Brain pericyte (primary cell): ENCODE data around the gene PNKD.
"Not testable (repeated sequence)": the region's sequence is repeated elsewhere in the genome, so short reads cannot be mapped to it uniquely, and the experiment has no call there.

Experiments used
- DNase-seq: peaks from one replicate; pipeline ENCODE4 v3.0.0-alpha.2; 2012; ENCODE audit warnings: low read depth, low spot score

The PNKD gene

GRCh38 chr2:218291318-218292047 is 21.2 kb downstream of the PNKD start:
- DNase-seq: no peak

DNA sequence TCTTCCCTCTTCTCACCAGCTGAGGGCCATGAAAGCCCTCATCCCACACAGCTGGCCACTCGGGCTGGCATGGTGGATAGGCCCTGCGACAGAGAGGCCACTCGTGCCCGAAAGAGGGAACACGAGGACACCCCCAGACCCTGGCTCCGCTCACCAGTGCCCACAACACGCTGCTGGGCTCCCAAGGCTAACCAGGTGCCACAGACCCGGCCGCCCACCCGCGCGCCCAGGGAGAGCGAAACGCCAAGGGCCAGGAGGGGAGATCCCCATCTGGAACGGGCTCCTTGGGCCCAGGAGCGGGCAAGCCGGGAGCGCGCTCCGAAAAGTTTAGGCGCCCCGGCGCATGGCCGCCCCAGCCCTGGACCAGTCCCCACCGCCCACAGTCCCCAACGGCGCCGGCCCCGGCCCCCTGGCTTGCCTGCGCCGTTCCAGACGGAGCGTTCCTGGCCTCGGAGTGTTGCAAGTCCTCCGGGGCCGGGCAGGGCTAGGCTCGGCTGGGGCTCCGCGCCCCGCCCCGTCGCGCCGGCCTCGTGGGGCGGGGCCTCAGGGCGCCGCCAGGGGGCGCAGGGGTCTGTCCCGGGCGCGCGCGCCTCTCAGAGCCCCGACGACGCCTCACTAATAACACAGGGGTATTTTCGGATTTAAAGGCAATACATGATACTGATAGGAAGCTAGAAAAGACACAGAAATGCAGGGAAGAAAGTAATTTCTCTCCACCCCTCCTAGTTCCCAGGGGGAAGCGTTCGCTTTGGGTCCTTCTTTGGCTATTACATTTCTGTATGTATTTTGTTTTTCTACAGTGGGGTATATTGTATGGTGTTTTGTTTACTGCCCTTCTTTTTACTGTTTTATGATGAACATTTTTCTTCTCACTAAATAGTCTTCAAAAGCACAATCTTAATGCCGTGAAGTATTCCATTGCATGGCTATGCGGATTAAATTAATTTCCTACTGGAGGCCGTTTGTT is 22.0 kb downstream of the PNKD start, which contains the start of gene TMBIM1:
Gene TMBIM1, minus strand, starts transcription at position 456 of the 967 bp plus-strand sequence. CDS start 10,362 bp downstream, outside the sequence.
- no peak for DNase-seq

- no peak for DNase-seq
Measured at GRCh38 chr2:218293715-218294429, 23.6 kb downstream of the PNKD start.

- no peak for DNase-seq
Measured at GRCh38 chr2:218294430-218295022, 24.2 kb downstream of the PNKD start.

DNA sequence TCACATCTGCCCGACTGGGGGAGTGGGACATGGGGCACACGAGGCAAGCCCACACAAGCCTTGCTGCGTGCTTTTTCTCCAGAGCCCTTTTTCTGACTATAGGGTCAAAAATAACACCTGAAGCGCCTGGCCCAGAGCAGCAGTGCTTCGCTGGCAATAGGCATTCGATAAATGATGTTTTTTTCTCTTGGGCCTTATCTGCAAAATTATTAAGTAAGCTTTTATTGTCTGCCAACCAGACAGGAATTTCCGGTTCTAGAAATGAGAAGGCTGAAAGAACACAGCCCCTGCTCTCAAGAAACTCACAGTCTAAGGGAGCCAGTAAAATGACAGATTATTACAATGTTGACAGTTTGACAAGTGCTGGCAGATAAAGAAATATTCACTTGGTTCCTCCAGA is 24.7 kb downstream of the PNKD start:
- no peak for DNase-seq

GRCh38 chr2:218296200-218296599 is 25.9 kb downstream of the PNKD start:
- DNase-seq: no peak

GRCh38 chr2:218296847-218297246 is 26.5 kb downstream of the PNKD start:
- DNase-seq: no peak

- no peak for DNase-seq
Measured at GRCh38 chr2:218298314-218298875, 28.1 kb downstream of the PNKD start.

DNA sequence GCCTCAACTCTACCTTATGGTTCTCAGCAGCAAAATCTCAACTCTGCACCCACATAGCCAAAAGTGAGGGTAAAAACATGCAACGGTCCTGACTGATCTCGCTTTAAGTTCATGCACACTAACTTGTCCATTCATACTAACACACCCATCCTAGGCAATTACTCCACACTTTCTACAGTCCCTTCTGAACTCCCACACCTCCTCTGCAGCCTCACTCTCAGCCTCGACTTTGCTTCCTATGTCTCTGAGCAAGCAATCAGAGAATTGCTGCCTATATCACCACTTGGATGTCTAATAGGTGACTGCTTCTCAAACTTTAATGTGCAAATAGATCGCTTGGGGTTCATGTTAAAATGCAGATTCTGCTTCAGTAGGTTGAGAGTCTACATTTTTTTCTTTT is 29.8 kb downstream of the PNKD start:
- DNase-seq: no peak

- no peak for DNase-seq
Measured at GRCh38 chr2:218301176-218301819, 31.0 kb downstream of the PNKD start.

DNA sequence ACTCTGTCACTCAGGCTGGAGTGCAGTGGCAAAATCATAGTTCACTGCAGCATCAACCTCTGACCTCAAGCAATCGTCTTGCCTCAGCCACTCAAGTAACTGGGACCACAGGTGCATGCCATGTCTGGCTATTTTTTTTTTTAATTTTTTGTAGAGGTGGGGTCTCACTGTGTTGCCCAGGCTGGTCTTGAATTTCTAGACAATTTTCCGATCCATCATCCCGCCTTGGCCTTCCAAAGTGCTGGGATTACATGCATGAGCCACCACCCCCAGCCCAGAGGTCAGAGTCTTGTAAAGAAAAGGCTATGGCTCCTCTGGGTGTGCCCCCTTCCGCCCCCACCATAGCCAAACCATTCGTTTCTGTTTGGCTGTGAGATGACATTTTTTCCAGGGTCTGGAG is 35.1 kb downstream of the PNKD start:
- DNase-seq: no peak

GRCh38 chr2:218306184-218306920 is 36.0 kb downstream of the PNKD start:
- DNase-seq: no peak

GRCh38 chr2:218307415-218308090 is 37.2 kb downstream of the PNKD start:
- no peak for DNase-seq

DNA sequence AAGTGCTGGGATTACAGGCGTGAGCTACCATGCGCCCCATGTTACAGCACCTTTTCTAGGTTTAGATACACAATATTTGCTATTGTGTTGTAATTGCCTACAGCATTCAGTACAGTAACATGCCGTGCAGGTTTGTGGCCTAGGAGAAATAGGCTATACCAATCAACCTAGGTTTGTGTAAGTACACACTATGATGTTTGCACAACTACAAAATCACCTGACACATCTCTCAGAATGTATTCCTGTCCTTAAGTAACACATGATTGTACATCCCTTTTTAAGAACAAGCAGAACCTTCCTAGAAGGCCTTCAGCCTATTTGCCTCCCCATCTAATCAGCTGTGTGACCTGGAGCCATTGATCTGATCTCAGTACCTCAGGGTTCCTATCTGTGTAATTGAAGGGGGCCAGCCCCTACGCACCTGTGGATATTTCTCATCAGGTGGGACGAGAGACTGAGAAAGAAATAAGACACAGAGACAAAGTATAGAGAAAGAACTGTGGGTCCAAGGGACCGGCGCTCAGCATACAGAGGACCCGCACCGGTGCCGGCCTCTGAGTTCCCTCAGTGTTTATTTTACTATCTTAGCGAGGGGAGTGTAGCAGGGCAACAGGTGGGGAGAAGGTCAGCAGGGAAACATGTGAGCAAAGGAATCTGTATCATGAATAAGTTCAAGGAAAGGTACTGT is 40.7 kb downstream of the PNKD start:
- no peak for DNase-seq

DNA sequence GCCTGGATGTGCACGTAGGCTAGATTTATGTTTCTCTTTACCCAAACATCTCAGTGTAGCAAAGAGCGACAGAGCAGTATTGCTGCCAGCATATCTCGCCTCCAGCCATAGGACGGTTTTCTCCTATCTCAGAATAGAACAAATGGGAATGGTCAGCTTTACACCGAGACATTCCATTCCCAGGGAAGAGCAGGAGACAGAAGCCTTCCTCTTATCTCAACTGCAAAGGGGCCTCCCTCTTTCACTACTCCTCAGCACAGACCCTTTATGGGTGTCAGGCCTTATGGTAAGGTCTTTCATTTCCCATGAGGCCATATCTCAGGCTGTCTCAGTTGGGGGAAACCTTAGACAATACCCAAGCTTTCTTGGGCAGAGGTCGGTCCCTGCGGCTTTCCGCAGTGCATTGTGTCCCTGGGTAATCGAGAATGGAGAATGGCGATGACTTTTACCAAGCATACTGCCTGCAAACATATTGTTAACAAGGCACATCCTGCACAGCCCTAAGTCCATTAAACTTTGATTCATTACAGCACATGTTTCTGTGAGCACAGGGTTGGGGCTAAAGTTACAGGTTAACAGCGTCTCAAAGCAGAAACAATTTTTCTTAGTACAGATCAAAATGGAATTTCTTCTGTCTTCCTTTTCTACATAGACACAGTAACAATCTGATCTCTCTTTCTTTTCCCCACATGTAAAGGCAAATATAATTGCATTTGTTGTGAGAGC is 41.4 kb downstream of the PNKD start:
- not testable (repeated sequence) for DNase-seq

DNA sequence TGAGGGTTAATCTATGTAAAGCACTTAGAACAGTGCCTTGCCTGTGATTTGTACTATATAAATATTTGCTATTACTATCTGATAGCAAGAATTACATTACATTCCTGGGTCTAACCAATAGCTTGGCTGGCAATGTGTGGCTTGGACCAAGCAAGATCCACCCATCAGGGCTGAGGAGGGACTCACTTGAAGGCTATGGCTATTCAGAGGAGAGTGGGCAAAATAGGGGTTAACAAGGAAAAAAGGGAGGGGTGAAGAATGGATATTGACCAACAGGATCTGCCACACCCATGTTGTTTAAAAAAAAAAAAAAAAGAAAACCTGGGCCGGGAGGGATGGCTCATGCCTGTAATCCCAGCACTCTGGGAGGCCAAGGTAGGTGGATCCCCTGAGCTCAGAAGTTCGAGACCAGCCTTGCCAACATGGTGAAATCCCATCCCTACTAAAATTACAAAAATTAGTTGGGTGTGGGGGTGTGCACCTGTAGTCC is 42.0 kb downstream of the PNKD start:
- no peak for DNase-seq

DNA sequence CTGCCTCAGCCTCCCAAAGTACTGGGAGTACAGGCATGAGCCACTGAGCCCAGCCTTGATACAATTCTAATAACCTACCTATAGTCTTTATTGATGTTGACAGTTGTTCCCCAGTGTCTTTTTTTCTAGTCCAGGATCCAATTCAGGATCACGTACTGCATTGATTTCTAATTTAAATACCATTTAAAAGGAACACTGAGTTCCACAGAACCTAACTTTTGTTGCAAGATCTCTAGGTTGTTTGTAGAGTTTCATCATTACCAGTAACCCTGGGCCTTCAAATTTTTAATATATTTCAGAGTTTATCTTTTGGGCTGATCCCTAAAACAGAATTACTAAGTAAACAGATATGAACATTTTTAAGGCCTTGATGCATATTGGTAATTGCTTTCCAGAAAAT is 43.0 kb downstream of the PNKD start:
- no peak for DNase-seq

DNA sequence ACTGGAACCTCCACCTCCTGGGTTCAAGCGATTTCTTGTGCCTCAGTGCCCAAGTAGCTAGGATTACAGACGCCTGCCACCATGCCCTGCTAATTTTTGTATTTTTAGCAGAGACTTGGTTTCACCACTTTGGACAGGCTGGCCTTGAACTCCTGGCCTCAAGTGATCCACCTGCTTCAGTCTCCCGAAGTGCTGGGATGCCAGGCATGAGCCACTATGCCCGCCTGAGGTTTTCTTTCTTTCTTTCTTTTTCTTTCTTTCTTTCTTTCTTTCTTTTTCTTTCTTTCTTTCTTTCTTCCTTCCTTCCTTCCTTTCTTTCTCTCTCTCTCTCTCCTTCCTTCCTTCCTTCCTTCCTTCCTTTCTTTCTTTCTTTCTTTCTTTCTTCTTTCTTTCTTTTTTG is 44.4 kb downstream of the PNKD start:
- not testable (repeated sequence) for DNase-seq
